GM19467 (cell line): ENCODE results near the gene AGAP1.

Source experiments
- ATAC-seq: cut with Tn5 transposase; IDR thresholded peaks from one replicate; pipeline ENCODE4 v1.9.1; 2021; ENCODE audit warnings: mild to moderate bottlenecking, moderate library complexity; ENCODE audit not compliant: unreplicated experiment

The AGAP1 gene

GRCh38 chr2:235856151-235856854, 362.5 kb downstream of the AGAP1 start:
- no peak for ATAC-seq

GRCh38 chr2:235857598-235857997, 363.8 kb downstream of the AGAP1 start:
- no peak for ATAC-seq

- no peak for ATAC-seq
Observed at GRCh38 chr2:235858881-235859280, 365.0 kb downstream of the AGAP1 start.

DNA sequence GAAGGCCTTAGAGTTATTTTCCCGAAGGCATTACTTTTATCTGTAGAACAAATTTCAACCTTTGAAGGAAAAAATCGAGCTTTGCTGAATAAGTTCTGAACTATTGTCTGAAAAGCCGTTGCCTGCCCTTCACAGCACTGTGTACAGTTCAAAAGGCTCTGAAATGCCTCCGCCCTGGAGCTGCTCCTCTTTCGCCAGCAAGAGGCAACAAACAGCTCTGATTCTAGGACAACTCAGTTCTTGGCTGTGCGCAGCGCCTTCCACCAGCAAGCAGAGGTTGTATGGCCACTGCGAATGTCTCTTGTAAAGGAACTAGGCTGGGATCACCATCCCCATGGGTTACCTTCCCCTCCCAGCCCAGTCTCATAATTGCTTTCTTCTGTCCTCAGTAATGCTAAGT, 365.8 kb downstream of the AGAP1 start:
- ATAC-seq: no peak

- no peak for ATAC-seq
Observed at GRCh38 chr2:235860111-235860510, 366.3 kb downstream of the AGAP1 start.

DNA sequence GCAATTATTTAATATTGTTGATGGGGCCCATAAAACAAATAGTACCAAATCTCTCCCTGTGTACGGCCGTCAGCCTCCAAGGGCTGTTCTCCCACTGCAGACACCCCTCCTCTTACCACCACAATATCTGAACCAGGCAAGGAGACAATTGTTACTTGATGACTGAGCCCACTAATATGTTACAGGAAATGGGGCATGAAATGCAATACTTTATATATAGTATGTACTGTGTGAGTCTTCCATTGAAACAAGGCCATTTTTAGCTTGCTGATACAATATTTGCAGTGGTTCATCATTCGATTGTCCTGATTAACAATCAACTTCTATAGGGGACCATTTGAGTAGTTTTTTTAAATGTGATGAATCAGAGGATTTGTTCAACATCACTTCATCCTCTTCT, 367.0 kb downstream of the AGAP1 start:
- ATAC-seq: no peak

GRCh38 chr2:235861383-235861782, 367.5 kb downstream of the AGAP1 start:
- ATAC-seq: no peak

DNA sequence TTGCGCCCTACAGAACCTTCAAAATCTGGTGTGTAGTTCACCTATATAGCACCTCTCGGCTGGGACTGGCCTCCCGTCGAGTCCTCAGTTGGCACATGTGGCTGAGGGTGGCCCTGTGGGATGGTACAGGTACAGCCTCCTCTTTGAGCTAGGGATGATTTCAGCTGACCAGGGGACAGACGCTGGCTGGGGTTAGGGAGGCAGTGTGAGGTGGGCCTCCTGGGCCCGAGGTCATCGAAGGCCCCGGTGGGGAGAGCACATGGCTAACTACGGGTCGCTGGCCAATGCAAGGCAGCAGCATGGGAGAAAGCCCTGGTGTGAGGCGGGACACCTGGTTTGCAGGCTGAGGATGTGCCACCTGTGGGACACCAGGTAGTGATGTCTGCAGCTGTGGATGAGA, 369.6 kb downstream of the AGAP1 start:
- ATAC-seq: no peak

- ATAC-seq: no peak
Observed at GRCh38 chr2:235864302-235864701, 370.5 kb downstream of the AGAP1 start.

- ATAC-seq: no peak
Observed at GRCh38 chr2:235864733-235865515, 371.1 kb downstream of the AGAP1 start.

DNA sequence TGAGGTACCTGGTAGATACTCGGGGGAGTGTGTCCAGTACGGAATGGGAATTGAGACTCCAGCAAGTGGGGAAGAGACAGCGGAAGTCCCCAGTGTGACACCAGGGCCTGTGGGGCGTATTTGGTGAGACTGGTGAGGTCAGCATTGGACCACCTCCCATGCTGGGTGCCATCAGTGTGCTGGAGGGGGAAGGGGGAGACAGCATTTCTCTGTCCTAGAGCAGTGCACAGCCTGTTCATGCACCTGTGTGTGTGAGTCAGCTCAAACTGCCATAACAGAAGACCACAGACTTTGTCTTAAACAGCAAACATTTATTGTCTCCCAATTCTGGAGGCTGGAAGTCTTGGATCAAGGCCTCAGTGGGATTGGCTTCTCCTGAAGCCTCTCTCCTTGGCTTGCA, 372.5 kb downstream of the AGAP1 start:
- no peak for ATAC-seq

DNA sequence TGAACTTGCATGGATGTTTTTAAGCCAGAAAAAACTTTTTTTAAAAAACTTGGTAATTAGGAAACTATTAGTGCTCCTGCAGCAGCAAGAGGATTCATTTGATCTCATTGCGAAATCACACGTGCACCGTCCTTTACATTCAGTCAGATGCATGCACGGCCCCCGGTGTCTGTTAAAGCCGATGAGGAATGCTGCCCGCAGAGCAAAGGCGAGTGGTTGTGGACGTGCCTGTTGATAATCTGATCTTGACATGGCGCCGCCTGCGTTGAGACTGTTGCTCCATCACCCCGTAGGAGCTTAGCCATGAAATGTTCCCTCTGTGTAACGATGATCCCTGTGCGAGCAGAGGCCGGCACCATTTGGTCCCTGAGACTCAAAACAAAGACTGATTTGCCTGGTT, 374.4 kb downstream of the AGAP1 start:
- ATAC-seq: no peak

- ATAC-seq: no peak
Observed at GRCh38 chr2:235868645-235869044, 374.8 kb downstream of the AGAP1 start.

DNA sequence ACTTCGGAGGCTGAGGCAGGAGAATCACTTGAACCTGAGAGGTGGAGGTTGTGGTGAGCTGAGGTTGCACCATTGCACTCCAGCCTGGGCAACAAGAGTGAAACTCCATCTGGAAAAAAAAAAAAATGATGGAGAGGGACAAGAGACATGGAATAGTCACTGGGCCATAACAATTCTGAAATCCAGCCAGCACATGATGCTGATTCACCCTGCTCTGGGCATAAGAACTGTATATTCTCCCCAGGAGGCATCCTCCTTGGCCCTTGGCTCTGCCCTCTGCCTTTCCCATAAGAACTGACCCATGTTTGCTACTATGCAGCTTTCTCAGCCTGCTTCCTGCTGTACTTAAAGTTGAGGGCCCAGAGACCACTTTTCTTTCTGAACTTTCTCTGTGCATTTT, 376.7 kb downstream of the AGAP1 start:
- no peak for ATAC-seq

- no peak for ATAC-seq
Observed at GRCh38 chr2:235876099-235876679, 382.3 kb downstream of the AGAP1 start.

- no peak for ATAC-seq
Observed at GRCh38 chr2:235877275-235877802, 383.5 kb downstream of the AGAP1 start.

DNA sequence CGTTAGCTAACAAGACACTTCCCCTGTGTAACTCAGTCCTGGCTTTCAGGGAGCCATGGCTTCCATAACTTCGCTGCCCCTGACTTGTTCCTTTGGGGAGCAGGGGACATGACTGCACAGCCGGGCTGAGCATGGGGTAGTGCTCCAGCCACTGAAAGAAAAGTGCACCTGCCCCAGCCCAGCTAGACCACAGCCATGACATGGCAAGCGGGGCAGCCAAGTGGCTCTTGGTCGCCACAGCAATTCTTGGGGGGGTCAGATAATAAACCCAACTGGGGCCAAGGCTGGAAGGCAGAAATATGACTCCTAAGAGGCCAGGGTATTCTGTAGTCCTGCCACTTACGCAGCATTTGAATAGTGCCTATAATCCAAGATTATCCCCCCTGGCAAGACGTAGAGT, 385.3 kb downstream of the AGAP1 start:
- no peak for ATAC-seq

DNA sequence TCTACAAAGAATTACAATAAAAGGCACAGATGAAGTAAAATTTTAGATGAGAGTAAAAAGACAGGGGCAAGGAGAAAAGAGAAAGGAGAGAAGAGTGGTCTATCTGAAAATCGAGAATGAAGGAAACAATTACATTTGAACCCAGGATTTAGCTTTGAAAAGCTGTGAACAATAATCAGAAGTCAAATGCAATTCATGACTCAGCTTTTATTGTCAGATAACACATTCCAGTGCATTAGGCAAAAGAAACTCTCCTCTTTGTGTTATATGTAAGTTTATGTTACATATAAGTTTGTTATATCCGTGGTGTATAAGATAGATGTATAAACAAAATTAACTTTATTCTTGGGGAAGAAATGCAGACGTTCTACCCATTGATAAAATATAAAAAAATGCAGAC, 389.8 kb downstream of the AGAP1 start:
- ATAC-seq: no peak

- no peak for ATAC-seq
Observed at GRCh38 chr2:235889302-235889630, 395.4 kb downstream of the AGAP1 start.

- no peak for ATAC-seq
Observed at GRCh38 chr2:235893129-235893698, 399.4 kb downstream of the AGAP1 start.

DNA sequence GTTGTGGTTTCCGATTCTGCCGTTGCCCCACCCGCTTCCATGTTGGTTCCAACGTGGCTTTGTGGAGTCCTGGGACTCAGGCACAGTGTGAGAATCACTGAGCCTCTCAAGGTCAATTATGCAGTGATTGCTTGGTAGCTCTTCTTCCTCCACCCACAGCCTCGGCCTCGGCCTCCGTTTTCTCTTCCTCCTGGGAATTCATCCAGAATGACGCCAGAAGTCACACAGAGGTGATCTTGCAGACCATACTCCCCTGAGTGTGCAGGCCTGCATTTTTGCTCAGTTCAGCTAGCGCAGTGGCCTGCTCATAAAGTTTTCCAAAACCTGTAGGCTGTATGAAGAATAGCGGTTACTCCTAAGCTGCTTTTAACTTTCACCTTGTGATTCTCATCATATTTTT, 401.0 kb downstream of the AGAP1 start:
- ATAC-seq: no peak

DNA sequence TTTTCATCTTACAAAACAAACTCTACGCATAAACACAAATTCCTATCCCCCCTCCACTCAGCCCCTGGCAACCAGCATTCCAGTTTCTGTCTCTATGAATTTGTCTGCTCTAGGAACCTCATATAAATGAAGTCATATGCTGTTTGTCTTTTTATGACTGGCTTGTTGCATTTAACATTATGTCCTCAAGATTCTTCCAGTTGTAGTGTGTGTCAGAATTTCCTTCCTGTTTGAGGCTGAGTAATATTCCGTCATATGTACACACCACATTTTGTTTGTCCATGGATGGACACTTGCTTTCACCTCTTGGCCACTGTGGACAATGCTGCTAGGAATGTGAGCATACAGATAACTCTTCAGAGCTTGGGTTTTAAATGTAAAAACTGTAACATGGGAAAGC, 402.2 kb downstream of the AGAP1 start:
- ATAC-seq: no peak
